Endothelial cell of umbilical vein (primary cell): ENCODE data around the gene PLA2G4B. TPM values are rescaled to one million over a fixed set of nuclear protein-coding genes. Genes with fewer than 3 reads are reported as not detected.

ENCODE experiments used
- BruUV-seq: library from RNA; stranded (reverse); fragments of 400-500 nt; replicated peaks from 2 replicates; lab custom pipeline; 2021; lab: Mats Ljungman, UMichigan
- CTCF ChIA-PET: fragments of 300-600, 350-600 bp; sonication (Branson Sonifier 250); formaldehyde crosslinking; loops from one replicate; lab custom pipeline; 2021; ENCODE audit warnings: antibody characterized with exemption, inconsistent platforms; lab: Charles Lee
- POLR2A ChIA-PET: fragments of 300-600, 350-600 bp; sonication (Branson Sonifier 250); formaldehyde crosslinking; loops from one replicate; lab custom pipeline; 2021; ENCODE audit warnings: antibody characterized with exemption, inconsistent platforms; lab: Charles Lee
- DNase-seq: peaks from one replicate; pipeline ENCODE4 v3.0.0-alpha.2; 2011; ENCODE audit warnings: low read depth, low spot score
- FAIRE-seq: peaks from 2 replicates; lab custom pipeline; 2011; peaks lifted over from hg19 to GRCh38; lab: Jason Lieb, UNC
- H2AFZ ChIP-seq: 2 replicates; pipeline ENCODE4 v1.6.0; 2012; ENCODE audit warnings: low read depth, low read length, control low read depth, inconsistent platforms
- H3K27ac ChIP-seq: 2 replicates; pipeline ENCODE4 v1.5.1; 2011; ENCODE audit warnings: low read depth, mild to moderate bottlenecking, control low read depth, low read length, moderate library complexity; ENCODE audit not compliant: insufficient read depth
- H3K27me3 ChIP-seq, 2 experiments: 2 replicates each; pipeline versions ENCODE4 v1.6.0 to v1.6.1; 2011; ENCODE audit warnings: low read length in 2 of 2, mixed read lengths in 1 of 2; ENCODE audit not compliant: control insufficient read depth in 2 of 2, insufficient read depth in 2 of 2
- H3K36me3 ChIP-seq, 2 experiments: 2 replicates in 1 of 2; 3 replicates in 1 of 2; pipeline ENCODE4 v1.5.1; 2011; ENCODE audit warnings: low read length in 2 of 2, mild to moderate bottlenecking in 1 of 2, moderate library complexity in 1 of 2; ENCODE audit not compliant: control insufficient read depth in 2 of 2, insufficient read depth in 2 of 2; ENCODE audit errors: extremely low read depth in 1 of 2
- H3K4me1 ChIP-seq: 3 replicates; pipeline ENCODE4 v1.5.1; 2011; ENCODE audit warnings: mild to moderate bottlenecking, low read length; ENCODE audit not compliant: control insufficient read depth, insufficient read depth; ENCODE audit errors: extremely low read depth
- H3K4me2 ChIP-seq: 2 replicates; pipeline ENCODE4 v1.6.1; 2011; ENCODE audit warnings: low read length, control low read depth, mixed read lengths; ENCODE audit not compliant: insufficient read depth
- H3K4me3 ChIP-seq, 3 experiments: fragments of 200-600 bp in 1 of 3; sonication (generic), shearing (Covaris generic) in 1 of 3; replicated peaks in 1 of 3; 2 replicates each; pipeline ENCODE4 v1.5.1; 2011 to 2016; ENCODE audit warnings: control low read depth in 3 of 3, low read length in 3 of 3, mild to moderate bottlenecking in 2 of 3, inconsistent platforms in 1 of 3, low read depth in 1 of 3, moderate library complexity in 1 of 3; ENCODE audit not compliant: insufficient read depth in 1 of 3
- H3K79me2 ChIP-seq: 2 replicates; pipeline ENCODE4 v1.6.0; 2012; ENCODE audit warnings: low read length, inconsistent platforms; ENCODE audit not compliant: control insufficient read depth, insufficient read depth
- H3K9ac ChIP-seq: replicated peaks from 2 replicates; pipeline ENCODE3; 2011; ENCODE audit warnings: low read length, control low read depth; ENCODE audit not compliant: insufficient read depth; ENCODE audit errors: extremely low read depth
- H3K9me1 ChIP-seq: replicated peaks from 3 replicates; pipeline ENCODE4 v1.6.0; 2011; ENCODE audit warnings: mild to moderate bottlenecking, low read length; ENCODE audit not compliant: control insufficient read depth, insufficient read depth; ENCODE audit errors: extremely low read depth
- H3K9me3 ChIP-seq: replicated peaks from 2 replicates; pipeline ENCODE4 v1.5.1; 2012; ENCODE audit warnings: low read length, inconsistent platforms; ENCODE audit not compliant: control insufficient read depth, insufficient read depth
- H4K20me1 ChIP-seq: replicated peaks from 2 replicates; pipeline ENCODE3; 2011; ENCODE audit warnings: mild to moderate bottlenecking, low read length; ENCODE audit not compliant: control insufficient read depth, insufficient read depth; ENCODE audit errors: extremely low read depth
- CTCF ChIP-seq, 2 donors: IDR thresholded peaks; 1 replicate in 1 of 2; 2 replicates in 1 of 2; pipeline ENCODE4 v1.5.1; 2011; ENCODE audit warnings: low read length in 2 of 2, mild to moderate bottlenecking in 2 of 2, moderate library complexity in 2 of 2, control low read depth in 1 of 2, inconsistent platforms in 1 of 2, low read depth in 1 of 2; ENCODE audit not compliant: insufficient read depth in 1 of 2; ENCODE audit errors: extremely low read depth in 1 of 2
- EZH2 ChIP-seq: IDR thresholded peaks from 2 replicates; pipeline ENCODE4 v1.6.1; 2012; ENCODE audit warnings: borderline replicate concordance, low read depth, mild to moderate bottlenecking, moderate library complexity, low read length, inconsistent platforms; ENCODE audit not compliant: severe bottlenecking
- GATA2 ChIP-seq: IDR thresholded peaks from 2 replicates; pipeline ENCODE4 v1.7.0; 2011; ENCODE audit warnings: low read depth, mild to moderate bottlenecking, moderate library complexity, mixed read lengths, low read length; ENCODE audit not compliant: insufficient read length, insufficient read depth
- JUN ChIP-seq: IDR thresholded peaks from 2 replicates; pipeline ENCODE4 v1.6.1; 2011; ENCODE audit warnings: borderline replicate concordance, low read depth; ENCODE audit not compliant: insufficient read length, insufficient read depth
- MAX ChIP-seq: IDR thresholded peaks from 2 replicates; pipeline ENCODE4 v1.6.1; 2011; ENCODE audit not compliant: insufficient read depth, insufficient read length
- POLR2A ChIP-seq: IDR thresholded peaks from 2 replicates; pipeline ENCODE4 v1.6.1; 2012; ENCODE audit warnings: low read depth, mild to moderate bottlenecking, control low read depth, low read length
- dilution Hi-C: fragments of 300-500 bp; cut with MboI; formaldehyde crosslinking; loops from one replicate; pipeline ENCODE4 v1.15.0; 2019; ENCODE audit warnings: low sequenced_read_pairs; ENCODE audit not compliant: extremely low pct_ligation_motif_present
- intact Hi-C: fragments of 100-400 bp; cut with micrococcal nuclease; formaldehyde crosslinking; loops from one replicate; pipeline ENCODE4 v1.10.0; 2022
- polyA plus RNA-seq, 4 experiments: library from polyadenylated mRNA; depleted of rRNA in 3 of 4; stranded (reverse) in 3 of 4; unstranded in 1 of 4; fragments of >200 nt; gene quantifications; 2 replicates each; pipeline versions ENCODE4 v1.2.1 to v1.2.3, GENCODE V29; 2011 to 2012; ENCODE audit warnings: missing spikeins in 1 of 4
- total RNA-seq: library from RNA; stranded (reverse); gene quantifications from 2 replicates; pipeline ENCODE4 v1.2.3, GENCODE V29; 2021

Gene PLA2G4B
- total and polyA plus RNA-seq, 2 donors (not counting 3 experiments of a cell fraction or from before 2014, with no cell fraction given) = 4.0 to 7.9 TPM

GRCh38 chr15:41856262-41856661, 17.6 kb downstream of the PLA2G4B start:
- Histone ChIP-seq H3K36me3 (peaks cover 5 to 38% of the 10 kb centered on the region in 2 experiments), H3K9me1 (no peaks in the 10 kb centered on the region), H3K4me2 (no peak overlapping the region), H3K9ac (no peak overlapping the region), H2AFZ (no peak overlapping the region), H4K20me1 (no peaks in the 10 kb centered on the region), H3K27me3 (no peaks in the 10 kb centered on the region), H3K79me2 (no peaks in the 10 kb centered on the region), H3K4me1 (no peaks in the 10 kb centered on the region), H3K27ac (no peak overlapping the region), H3K4me3 (no peak overlapping the region), H3K9me3 (no peaks in the 10 kb centered on the region)
- no peak for TF ChIP-seq MAX
- no TSS peak for BruUV-seq
- DNase-seq (no peak), FAIRE-seq (no peak)
- dilution Hi-C loops (no loop called here), intact Hi-C loops (no loop called here)
- CTCF ChIA-PET = no interaction called here
- POLR2A ChIA-PET = no interaction called here

- BruUV-seq = TSS peak; percentile 12
- TF ChIP-seq CTCF (IDR thresholded peaks at IDR 0.05; ENCODE audit: extremely low read depth in 1 of 2, insufficient read depth in 1 of 2, low read depth in 1 of 2, low read length in 2 of 2) (no peak), JUN (no peak), GATA2 (no peak), POLR2A (no peak), EZH2 (no peak)
- Histone ChIP-seq H3K79me2 (no peaks in the 10 kb centered on the region), H3K36me3 (peaks cover 5 to 41% of the 10 kb centered on the region in 2 experiments), H3K9me3 (no peaks in the 10 kb centered on the region), H2AFZ (no peak overlapping the region), H3K4me3 (no peak overlapping the region), H3K9me1 (no peaks in the 10 kb centered on the region), H4K20me1 (no peaks in the 10 kb centered on the region), H3K9ac (no peak overlapping the region), H3K27ac (no peak overlapping the region), H3K4me1 (no peaks in the 10 kb centered on the region), H3K27me3 (no peaks in the 10 kb centered on the region), H3K4me2 (no peak overlapping the region)
- dilution Hi-C loops = no loop called here
- POLR2A ChIA-PET = no interaction called here
- intact Hi-C loops = no loop called here
- DNase-seq (no peak), FAIRE-seq (no peak)
- CTCF ChIA-PET = interaction anchor here (2.0 kb wide), 1 partner anchor 48 kb away, joined by 6 read pairs; no protein-coding TSS in a partner anchor
Measured at GRCh38 chr15:41856716-41857115, 18.1 kb downstream of the PLA2G4B start.
